HepG2 (cell line): ENCODE results near the gene ACVR2A. TPM values are rescaled to one million over a fixed set of nuclear protein-coding genes. Genes with fewer than 3 reads are reported as not detected.
A peak's percentile ranks its signal among the peaks of the same experiment; 100 is the strongest.

Source experiments
- ATAD3A ChIP-seq: sonication (generic); formaldehyde crosslinking; IDR thresholded peaks from 2 replicates; pipeline ENCODE4 v1.4.0; 2020; ENCODE audit warnings: missing genetic modification reagents
- BRCA1 ChIP-seq: sonication (generic); formaldehyde crosslinking; IDR thresholded peaks from 2 replicates; pipeline ENCODE4 v1.4.0; 2020; ENCODE audit warnings: missing genetic modification reagents
- ELF1 ChIP-seq: sonication (generic); formaldehyde crosslinking; IDR thresholded peaks from 2 replicates; pipeline ENCODE4 v1.4.0; 2020; ENCODE audit warnings: missing genetic modification reagents
- MEIS2 ChIP-seq: sonication (generic); formaldehyde crosslinking; IDR thresholded peaks from 2 replicates; pipeline ENCODE4 v1.9.0; 2021; ENCODE audit warnings: mild to moderate bottlenecking, missing genetic modification reagents
- PCBP1 ChIP-seq: fragments of 200-400 bp; formaldehyde crosslinking; IDR thresholded peaks from 2 replicates; pipeline ENCODE4 v1.6.1; 2017; ENCODE audit warnings: mild to moderate bottlenecking, low read depth, low read length, borderline replicate concordance
- PHF21A ChIP-seq: sonication (generic); formaldehyde crosslinking; IDR thresholded peaks from 2 replicates; pipeline ENCODE4 v1.5.0; 2020; ENCODE audit warnings: mild to moderate bottlenecking, missing genetic modification reagents
- PTBP1 ChIP-seq: fragments of 200-400 bp; formaldehyde crosslinking; IDR thresholded peaks from 2 replicates; pipeline ENCODE4 v1.6.1; 2018; ENCODE audit warnings: low read length, low read depth; ENCODE audit not compliant: poor library complexity, severe bottlenecking
- RXRA ChIP-seq: sonication (generic); formaldehyde crosslinking; IDR thresholded peaks from 2 replicates; pipeline ENCODE4 v1.5.1; 2020; ENCODE audit warnings: missing genetic modification reagents
- SATB2 ChIP-seq: sonication (generic); formaldehyde crosslinking; IDR thresholded peaks from 2 replicates; pipeline ENCODE4 v1.5.0; 2020; ENCODE audit warnings: missing genetic modification reagents
- SMAD9 ChIP-seq: sonication (generic); formaldehyde crosslinking; IDR thresholded peaks from 2 replicates; pipeline ENCODE4 v1.5.1; 2020; ENCODE audit warnings: mild to moderate bottlenecking, missing genetic modification reagents
- TARDBP ChIP-seq: sonication (generic); formaldehyde crosslinking; IDR thresholded peaks from 2 replicates; pipeline ENCODE4 v1.8.0; 2022; ENCODE audit warnings: mild to moderate bottlenecking, missing genetic modification reagents
- YEATS2 ChIP-seq: sonication (generic); formaldehyde crosslinking; IDR thresholded peaks from 2 replicates; pipeline ENCODE4 v1.4.0; 2020; ENCODE audit warnings: missing genetic modification reagents, borderline replicate concordance
- ZBTB44 ChIP-seq: sonication (generic); formaldehyde crosslinking; IDR thresholded peaks from 2 replicates; pipeline ENCODE4 v1.4.0; 2020; ENCODE audit warnings: missing genetic modification reagents
- ZKSCAN1 ChIP-seq: fragments of 150-350 bp; IDR thresholded peaks from 2 replicates; pipeline ENCODE4 v1.6.1; 2014; ENCODE audit warnings: low read length
- ZNF260 ChIP-seq: sonication (generic); formaldehyde crosslinking; IDR thresholded peaks from 2 replicates; pipeline ENCODE4 v1.4.0; 2020; ENCODE audit warnings: missing genetic modification reagents, low read depth, mild to moderate bottlenecking, borderline replicate concordance
- ZNF510 ChIP-seq: sonication (generic); formaldehyde crosslinking; IDR thresholded peaks from 2 replicates; pipeline ENCODE4 v1.4.0; 2020; ENCODE audit warnings: low read depth, mild to moderate bottlenecking, missing genetic modification reagents
- ZNF562 ChIP-seq: sonication (generic); formaldehyde crosslinking; IDR thresholded peaks from 2 replicates; pipeline ENCODE4 v1.8.0; 2022; ENCODE audit warnings: missing genetic modification reagents, borderline replicate concordance
- ZNF572 ChIP-seq: sonication (generic); formaldehyde crosslinking; IDR thresholded peaks from 2 replicates; pipeline ENCODE4 v1.5.1; 2020; ENCODE audit warnings: mild to moderate bottlenecking, missing genetic modification reagents
- ZNF589 ChIP-seq: sonication (generic); formaldehyde crosslinking; conservative IDR thresholded peaks from 2 replicates; pipeline ENCODE4 v1.8.0; 2022; ENCODE audit warnings: mild to moderate bottlenecking, moderate library complexity, missing genetic modification reagents
- ZNF772 ChIP-seq: sonication (generic); formaldehyde crosslinking; IDR thresholded peaks from 2 replicates; pipeline ENCODE4 v1.5.0; 2020; ENCODE audit warnings: mild to moderate bottlenecking, missing genetic modification reagents
- polyA plus RNA-seq, 8 experiments: library from polyadenylated mRNA; depleted of rRNA in 3 of 8; stranded (reverse) in 7 of 8; unstranded in 1 of 8; fragments of >200 nt; fragmentation: Illumina TruSeq in 4 of 8; extraction: Trizol in 4 of 8; gene quantifications; 2 replicates each; pipeline versions ENCODE4 v1.2.1 to v1.2.3, GENCODE V29; 2011 to 2016; ENCODE audit warnings: low read depth in 4 of 8, missing spikeins in 1 of 8, mixed read lengths in 1 of 8; ENCODE audit not compliant: insufficient read depth in 1 of 8
- total RNA-seq, 5 experiments: library from RNA; depleted of rRNA; stranded (reverse); fragments of >200 nt; fragmentation: Illumina TruSeq; extraction: Trizol; gene quantifications; 2 replicates each; pipeline ENCODE4 v1.2.3, GENCODE V29; 2016; ENCODE audit warnings: low read depth in 1 of 5
- TF ChIP-seq, protein P1 (sequence below): sonication (generic); formaldehyde crosslinking; IDR thresholded peaks from 2 replicates; pipeline ENCODE4 v1.8.1; 2023; ENCODE audit warnings: missing genetic modification reagents, mild to moderate bottlenecking, borderline replicate concordance
- TF ChIP-seq, protein P2 (sequence below): IDR thresholded peaks from 2 replicates; pipeline ENCODE4 v1.6.1; 2016; ENCODE audit warnings: low read depth
- TF ChIP-seq, protein P3 (sequence below): sonication (generic); formaldehyde crosslinking; IDR thresholded peaks from 2 replicates; pipeline ENCODE4 v1.4.0; 2020; ENCODE audit warnings: mild to moderate bottlenecking, low read depth, missing genetic modification reagents

Gene ACVR2A
- total and polyA plus RNA-seq, 2 of the 13 experiments (the other 11 are each of a cell fraction or from before 2014, with no cell fraction given): 8.3 to 18.0 TPM

- TF ChIP-seq, protein P1, sequence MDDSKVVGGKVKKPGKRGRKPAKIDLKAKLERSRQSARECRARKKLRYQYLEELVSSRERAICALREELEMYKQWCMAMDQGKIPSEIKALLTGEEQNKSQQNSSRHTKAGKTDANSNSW (CRISPR knock-in tag): no peak
- TF ChIP-seq ZNF510 (CRISPR knock-in tag) (no peak), PCBP1 (no peak), ZNF572 (CRISPR knock-in tag) (no peak), ZNF562 (no peak), TARDBP (peak; percentile 98), YEATS2 (peak; percentile 14; the same call in 1 of the 2 replicates), RXRA (no peak), ZBTB44 (no peak), PTBP1 (no peak), ATAD3A (no peak), SATB2 (CRISPR knock-in tag) (no peak), MEIS2 (CRISPR knock-in tag) (peak; percentile 61; the same call in 1 of the 2 replicates), BRCA1 (CRISPR knock-in tag) (no peak), ZNF772 (peak; percentile 74), SMAD9 (CRISPR knock-in tag) (no peak), PHF21A (peak; percentile 94), ZNF589 (CRISPR knock-in tag) (no peak), ZNF260 (no peak), ZKSCAN1 (0 out of 2 replicates have a peak, but pooled peaks have one; percentile 51), ELF1 (CRISPR knock-in tag) (peak; percentile 61)
- TF ChIP-seq, protein P2, sequence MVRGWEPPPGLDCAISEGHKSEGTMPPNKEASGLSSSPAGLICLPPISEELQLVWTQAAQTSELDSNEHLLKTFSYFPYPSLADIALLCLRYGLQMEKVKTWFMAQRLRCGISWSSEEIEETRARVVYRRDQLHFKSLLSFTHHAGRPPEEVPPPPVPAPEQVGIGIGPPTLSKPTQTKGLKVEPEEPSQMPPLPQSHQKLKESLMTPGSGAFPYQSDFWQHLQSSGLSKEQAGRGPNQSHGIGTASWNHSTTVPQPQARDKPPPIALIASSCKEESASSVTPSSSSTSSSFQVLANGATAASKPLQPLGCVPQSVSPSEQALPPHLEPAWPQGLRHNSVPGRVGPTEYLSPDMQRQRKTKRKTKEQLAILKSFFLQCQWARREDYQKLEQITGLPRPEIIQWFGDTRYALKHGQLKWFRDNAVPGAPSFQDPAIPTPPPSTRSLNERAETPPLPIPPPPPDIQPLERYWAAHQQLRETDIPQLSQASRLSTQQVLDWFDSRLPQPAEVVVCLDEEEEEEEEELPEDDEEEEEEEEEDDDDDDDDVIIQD: peak; percentile 98
- TF ChIP-seq, protein P3, sequence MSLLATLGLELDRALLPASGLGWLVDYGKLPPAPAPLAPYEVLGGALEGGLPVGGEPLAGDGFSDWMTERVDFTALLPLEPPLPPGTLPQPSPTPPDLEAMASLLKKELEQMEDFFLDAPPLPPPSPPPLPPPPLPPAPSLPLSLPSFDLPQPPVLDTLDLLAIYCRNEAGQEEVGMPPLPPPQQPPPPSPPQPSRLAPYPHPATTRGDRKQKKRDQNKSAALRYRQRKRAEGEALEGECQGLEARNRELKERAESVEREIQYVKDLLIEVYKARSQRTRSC (CRISPR knock-in tag): no peak
Measured at GRCh38 chr2:147927053-147927588, 82.3 kb downstream of the ACVR2A start (continued).
